Stomach (tissue), 9 donors: Measurements from ENCODE around the gene THSD4. TPM values are rescaled to one million over a fixed set of nuclear protein-coding genes. Genes with fewer than 3 reads are reported as not detected.

Source experiments
- DNase-seq, 2 donors: peaks; one replicate each; pipeline versions ENCODE4 v3.0.0 to v3.0.0-alpha.2; 2013 to 2019
- H3K27ac ChIP-seq, 5 donors: fragments of 200-600 bp in 4 of 5; sonication (generic) in 4 of 5; one replicate each; pipeline ENCODE4 v1.5.1; 2013 to 2019; ENCODE audit warnings: mild to moderate bottlenecking in 1 of 5, moderate library complexity in 1 of 5
- H3K27me3 ChIP-seq, 3 donors: fragments of 200-600 bp; sonication (generic); one replicate each; pipeline ENCODE4 v1.5.1; 2017 to 2019; ENCODE audit warnings: mixed run types in 1 of 3
- H3K36me3 ChIP-seq, 4 donors: fragments of 200-600 bp; sonication (generic); 1 replicate in 3 of 4; 2 replicates in 1 of 4; pipeline ENCODE4 v1.5.1; 2016 to 2019
- H3K4me1 ChIP-seq, 4 donors: fragments of 200-600 bp; sonication (generic); one replicate each; pipeline ENCODE4 v1.5.1; 2016 to 2019
- H3K4me3 ChIP-seq, 4 donors: fragments of 200-600 bp; sonication (generic) in 3 of 4; one replicate each; pipeline ENCODE4 v1.5.1; 2016 to 2019; ENCODE audit warnings: mild to moderate bottlenecking in 1 of 4
- H3K9me3 ChIP-seq, 4 donors: fragments of 200-600 bp; sonication (generic); one replicate each; pipeline ENCODE4 v1.5.1; 2016 to 2019
- CTCF ChIP-seq, 7 experiments: fragments of 450-650 bp in 4 of 7; fragments of 200-600 bp in 3 of 7; sonication (generic) in 3 of 7; IDR thresholded peaks; one replicate each; pipeline ENCODE4 v1.5.1; 2016 to 2019; ENCODE audit warnings: antibody characterized with exemption in 7 of 7, control low read depth in 2 of 7, mild to moderate bottlenecking in 1 of 7
- EP300 ChIP-seq: sonication (generic); formaldehyde crosslinking; IDR thresholded peaks from one replicate; pipeline ENCODE4 v1.6.1; 2017; ENCODE audit warnings: antibody characterized with exemption
- POLR2A ChIP-seq, 4 donors: fragments of 450-650 bp; IDR thresholded peaks; one replicate each; pipeline ENCODE4 v1.6.1; 2016; ENCODE audit warnings: antibody characterized with exemption in 4 of 4, control low read depth in 2 of 4, mild to moderate bottlenecking in 1 of 4, moderate library complexity in 1 of 4
- POLR2AphosphoS5 ChIP-seq, 3 donors: sonication (generic); formaldehyde crosslinking; IDR thresholded peaks; one replicate each; pipeline ENCODE4 v1.6.1; 2016; ENCODE audit warnings: antibody characterized with exemption in 3 of 3
- WGBS, 5 donors: extraction: QIAGEN DNeasy Blood & Tissue Kit in 3 of 5; methylation state at CpG; one replicate each; pipeline versions ENCODE4 v1.1.5 to v1.1.7; 2013 to 2018; 5-methylcytosine and 5-hydroxymethylcytosine counted together
- intact Hi-C: fragments of 100-400 bp; cut with DNase I; formaldehyde crosslinking; loops from one replicate; pipeline ENCODE4 v1.15.1; 2023; ENCODE audit warnings: low total_unique reads
- polyA plus RNA-seq, 3 donors: library from polyadenylated mRNA; stranded (reverse); fragments of 200-250 nt; gene quantifications; one replicate each; pipeline ENCODE4 v1.2.3, GENCODE V29; 2013
- total RNA-seq, 5 donors: library from RNA; depleted of rRNA; stranded (reverse); fragments of >200 nt; gene quantifications; one replicate each; pipeline versions ENCODE4 v1.1.0 to v1.2.3, GENCODE V29; 2014 to 2016
- donor health status: healthy with polysubstance abuse.
- donor health status: Bipolar disorder and iron deficiency.
- donor health status: healthy.

The THSD4 gene
- total and polyA plus RNA-seq, 8 donors, result 1.8 to 79.4 (median 22.0) TPM

- DNase-seq, result no peak
- TF ChIP-seq CTCF (IDR thresholded peaks at IDR 0.05) (no peak), EP300 (no peak), POLR2AphosphoS5 (IDR thresholded peaks at IDR 0.05) (no peak), POLR2A (IDR thresholded peaks at IDR 0.05) (no peak)
- intact Hi-C loops, result no loop called here
- H3K36me3 ChIP-seq, result no peaks in the 10 kb centered on the region
- WGBS, 5 donors, result 34 to 66% (median 60%) methylated on average over 3 of the region's 3 CpGs
- H3K27ac ChIP-seq, result peak overlapping the region in 3 of 5 donors; percentile 39 to 64 (median 63)
- H3K27me3 ChIP-seq, result no peaks in the 10 kb centered on the region
- no peaks in the 10 kb centered on the region for H3K9me3 ChIP-seq
- H3K4me1 ChIP-seq, result peaks cover 0 to 32% (median 16%) of the 10 kb centered on the region in 4 donors
- H3K4me3 ChIP-seq, result no peak overlapping the region
These were observed 414.8 kb downstream of the THSD4 start for GRCh38 chr15:71530116-71530515.

GRCh38 chr15:71532994-71533393 is 417.7 kb downstream of the THSD4 start:
- no peaks in the 10 kb centered on the region for H3K27me3 ChIP-seq
- no peaks in the 10 kb centered on the region for H3K9me3 ChIP-seq
- H3K36me3 ChIP-seq, result no peaks in the 10 kb centered on the region
- no peak overlapping the region for H3K4me3 ChIP-seq
- H3K27ac ChIP-seq, result no peak overlapping the region
- intact Hi-C loops, result no loop called here
- TF ChIP-seq POLR2A (IDR thresholded peaks at IDR 0.05) (no peak), CTCF (IDR thresholded peaks at IDR 0.05) (peak in 5 of 7 experiments; percentile 28 to 47 (median 44)), POLR2AphosphoS5 (IDR thresholded peaks at IDR 0.05) (no peak), EP300 (no peak)
- DNase-seq, result no peak
- 57 to 69% (median 61%) methylated on average over 6 of the region's 6 CpGs for WGBS, 5 donors
- H3K4me1 ChIP-seq, result peaks cover 0 to 17% (median 10%) of the 10 kb centered on the region in 4 donors

GRCh38 chr15:71538181-71538580 is 422.9 kb downstream of the THSD4 start:
- intact Hi-C loops, result no loop called here
- 59 to 91% (median 83%) methylated on average over 5 of the region's 5 CpGs for WGBS, 5 donors

GRCh38 chr15:71541746-71542145 is 426.5 kb downstream of the THSD4 start:
- peaks cover 0 to 13% (median 8%) of the 10 kb centered on the region in 4 donors for H3K4me1 ChIP-seq
- TF ChIP-seq EP300 (no peak), POLR2A (IDR thresholded peaks at IDR 0.05) (no peak), POLR2AphosphoS5 (IDR thresholded peaks at IDR 0.05) (no peak), CTCF (IDR thresholded peaks at IDR 0.05) (no peak)
- intact Hi-C loops, result no loop called here
- H3K9me3 ChIP-seq, result no peaks in the 10 kb centered on the region
- no peak overlapping the region for H3K27ac ChIP-seq
- H3K4me3 ChIP-seq, result no peak overlapping the region
- no peak for DNase-seq
- WGBS, 5 donors, result 76 to 89% (median 81%) methylated on average over 2 of the region's 2 CpGs
- no peaks in the 10 kb centered on the region for H3K27me3 ChIP-seq
- no peaks in the 10 kb centered on the region for H3K36me3 ChIP-seq

More at GRCh38 chr15:71538181-71538580, 422.9 kb downstream of the THSD4 start:
- no peak for TF ChIP-seq CTCF (IDR thresholded peaks at IDR 0.05)
- no peak for TF ChIP-seq EP300
- no peak for TF ChIP-seq POLR2AphosphoS5 (IDR thresholded peaks at IDR 0.05)
- TF ChIP-seq POLR2A (IDR thresholded peaks at IDR 0.05), result no peak
- no peaks in the 10 kb centered on the region for H3K36me3 ChIP-seq
- H3K4me3 ChIP-seq, result no peak overlapping the region
- no peaks in the 10 kb centered on the region for H3K4me1 ChIP-seq
- H3K27me3 ChIP-seq, result no peaks in the 10 kb centered on the region
- no peaks in the 10 kb centered on the region for H3K9me3 ChIP-seq
- no peak overlapping the region for H3K27ac ChIP-seq
- no peak for DNase-seq
